Activated CD4-positive, alpha-beta T cell treated with anti-CD3 and anti-CD28 coated beads, Interleukin-2, Interleukin-4, amounts not matched to agents 100 ng/mL and 50 ng/mL, durations not matched to agents 16 hours and 8 hours (primary cell): ENCODE results near the gene HTR3C.

ENCODE experiments used
- DNase-seq: peaks from one replicate; pipeline ENCODE4 v3.0.0-alpha.2; 2020; ENCODE audit warnings: low spot score

HTR3C gene

DNA sequence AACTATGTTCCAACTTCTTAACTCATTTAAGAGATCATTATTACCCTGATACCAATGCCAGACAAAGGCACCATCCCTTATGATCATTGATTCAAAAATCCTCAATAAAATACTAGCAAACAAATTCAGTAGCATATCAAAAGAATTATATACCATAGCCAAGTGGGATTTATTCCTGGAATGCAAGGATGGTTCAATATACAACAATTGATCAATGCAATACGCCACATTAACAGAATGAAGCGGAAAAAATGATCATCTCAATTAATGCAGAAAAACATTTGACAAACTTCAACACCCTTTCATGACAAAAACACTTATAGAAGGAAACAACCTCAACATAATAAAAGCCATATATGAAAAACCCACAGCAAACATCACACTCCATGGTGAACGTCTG is 39.4 kb downstream of the HTR3C start:
- no peak for DNase-seq

DNA sequence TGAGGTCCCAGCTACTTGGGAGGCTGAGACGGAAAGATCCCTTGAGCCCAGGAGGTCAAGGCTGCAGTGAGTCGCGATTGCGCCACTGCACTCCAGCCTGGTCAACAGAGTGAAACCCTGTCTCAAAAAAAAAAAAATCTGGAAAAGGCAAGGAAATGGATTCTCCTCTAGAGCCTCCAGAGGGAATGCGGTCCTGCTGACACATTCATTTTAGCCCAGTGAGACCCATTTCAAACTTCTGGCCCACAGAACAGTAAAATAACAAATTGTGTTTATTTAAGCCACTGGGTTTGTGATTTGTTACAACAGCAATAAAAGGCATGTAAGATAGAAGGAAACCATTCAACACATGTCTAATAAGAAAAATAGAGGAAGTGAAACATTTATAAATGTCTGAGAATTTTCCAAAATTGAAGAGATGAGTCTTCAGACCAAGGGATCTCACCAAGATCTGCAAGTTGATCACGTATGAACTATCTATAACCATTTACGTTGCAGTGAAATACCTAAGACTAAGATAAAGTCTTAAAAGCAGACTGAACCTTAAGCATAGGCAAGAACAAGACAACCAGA is 44.0 kb downstream of the HTR3C start, which contains the start of gene HTR3E:
HTR3E (plus strand) TSS at position 254 of the 573 bp plus-strand sequence. CDS start 466 bp downstream, outside the sequence.
- DNase-seq, result no peak

DNA sequence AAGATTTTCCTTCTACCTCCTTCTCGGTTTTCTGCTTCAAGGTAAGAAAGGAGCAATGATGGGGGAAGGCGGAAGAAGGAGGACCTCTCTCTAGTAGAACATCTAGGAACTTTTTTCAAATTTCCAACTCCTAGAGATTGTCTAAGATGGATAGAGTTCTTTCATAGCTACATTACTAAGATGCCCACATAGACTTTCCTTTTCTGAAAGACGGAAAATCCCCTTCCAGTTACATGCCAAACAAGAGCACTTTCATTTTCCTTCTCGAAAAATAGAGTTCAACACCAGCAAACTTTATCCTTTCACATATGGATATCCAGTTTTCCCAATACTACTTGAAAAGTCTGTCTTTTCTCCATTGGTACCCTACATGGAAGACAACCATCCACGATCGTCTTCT is 44.7 kb downstream of the HTR3C start:
- no peak for DNase-seq

DNA sequence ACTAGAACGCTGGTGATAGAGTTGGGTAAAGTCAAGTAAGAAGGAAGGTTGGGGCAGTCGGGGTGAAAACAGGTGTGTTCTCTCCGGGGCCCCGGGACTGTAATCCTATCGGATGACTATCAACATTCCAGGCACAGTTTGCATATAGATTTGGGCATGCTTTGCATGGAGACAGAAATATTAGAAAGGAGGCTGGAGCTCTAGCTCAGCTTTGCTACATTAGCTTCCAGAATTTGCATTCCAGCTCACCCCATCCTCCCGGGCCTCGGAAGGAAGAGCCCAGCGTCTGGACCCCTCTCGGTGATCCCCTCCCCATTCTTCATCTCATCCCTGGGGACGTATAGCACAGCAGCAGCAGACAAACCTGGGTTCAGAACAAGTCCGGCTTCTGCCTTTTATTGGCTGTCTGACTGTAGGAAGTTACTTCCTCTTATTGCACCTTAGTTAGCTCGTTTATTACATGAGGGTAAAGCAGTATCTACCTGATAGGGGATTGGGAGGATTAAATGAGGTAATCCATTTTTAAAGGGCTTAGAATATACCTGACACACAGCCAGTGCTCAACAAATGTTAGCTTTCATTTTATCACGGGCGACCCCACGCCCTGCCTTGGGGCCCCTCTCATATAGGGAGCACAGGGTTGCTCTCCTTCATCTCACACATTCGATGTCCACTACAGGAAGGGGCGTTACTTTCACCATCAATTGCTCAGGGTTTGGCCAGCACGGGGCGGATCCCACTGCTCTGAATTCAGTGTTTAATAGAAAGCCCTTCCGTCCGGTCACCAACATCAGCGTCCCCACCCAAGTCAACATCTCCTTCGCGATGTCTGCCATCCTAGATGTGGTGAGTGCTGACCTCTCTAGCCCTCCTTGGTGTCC is 47.2 kb downstream of the HTR3C start:
- DNase-seq, result no peak
